ENCODE data around the gene SFI1.

Gene SFI1

DNA sequence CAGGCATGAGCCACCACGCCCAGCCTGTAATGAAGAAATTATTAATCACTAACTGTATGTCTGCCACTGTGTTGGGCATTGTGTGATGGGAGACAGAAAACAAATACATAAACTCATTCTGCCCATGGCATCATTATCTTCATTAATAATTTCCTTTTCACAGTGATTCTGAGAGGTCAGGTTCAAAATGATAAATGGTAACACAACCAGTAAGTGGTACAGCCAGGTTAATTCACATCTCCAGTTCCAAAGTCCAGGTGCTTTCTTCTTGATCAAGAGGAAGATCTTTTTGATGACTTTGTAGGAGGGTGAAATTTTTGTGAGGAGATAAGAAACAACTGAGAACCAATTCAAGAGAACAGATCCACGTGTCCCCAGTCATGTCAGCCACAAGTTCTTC is 98.9 kb downstream of the SFI1 start (continued):
- TF ChIP-seq ZNF560 (tag by site-specific recombination; IDR thresholded peaks at IDR 0.05; ENCODE audit: borderline replicate concordance) (no peak), ZNF530 (tag by site-specific recombination; IDR thresholded peaks at IDR 0.05; ENCODE audit: low read depth) (no peak), ZNF639 (tag by site-specific recombination; IDR thresholded peaks at IDR 0.05) (no peak), ZNF510 (tag by site-specific recombination; IDR thresholded peaks at IDR 0.05; ENCODE audit: insufficient replicate concordance) (no peak), ZNF223 (tag by site-specific recombination; IDR thresholded peaks at IDR 0.05) (no peak), SCRT1 (tag by site-specific recombination; IDR thresholded peaks at IDR 0.05; ENCODE audit: borderline replicate concordance) (no peak), ZNF404 (tag by site-specific recombination; IDR thresholded peaks at IDR 0.05) (no peak)
- TF ChIP-seq, protein P1, sequence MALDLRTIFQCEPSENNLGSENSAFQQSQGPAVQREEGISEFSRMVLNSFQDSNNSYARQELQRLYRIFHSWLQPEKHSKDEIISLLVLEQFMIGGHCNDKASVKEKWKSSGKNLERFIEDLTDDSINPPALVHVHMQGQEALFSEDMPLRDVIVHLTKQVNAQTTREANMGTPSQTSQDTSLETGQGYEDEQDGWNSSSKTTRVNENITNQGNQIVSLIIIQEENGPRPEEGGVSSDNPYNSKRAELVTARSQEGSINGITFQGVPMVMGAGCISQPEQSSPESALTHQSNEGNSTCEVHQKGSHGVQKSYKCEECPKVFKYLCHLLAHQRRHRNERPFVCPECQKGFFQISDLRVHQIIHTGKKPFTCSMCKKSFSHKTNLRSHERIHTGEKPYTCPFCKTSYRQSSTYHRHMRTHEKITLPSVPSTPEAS (tag by site-specific recombination; IDR thresholded peaks at IDR 0.05) = no peak

DNA sequence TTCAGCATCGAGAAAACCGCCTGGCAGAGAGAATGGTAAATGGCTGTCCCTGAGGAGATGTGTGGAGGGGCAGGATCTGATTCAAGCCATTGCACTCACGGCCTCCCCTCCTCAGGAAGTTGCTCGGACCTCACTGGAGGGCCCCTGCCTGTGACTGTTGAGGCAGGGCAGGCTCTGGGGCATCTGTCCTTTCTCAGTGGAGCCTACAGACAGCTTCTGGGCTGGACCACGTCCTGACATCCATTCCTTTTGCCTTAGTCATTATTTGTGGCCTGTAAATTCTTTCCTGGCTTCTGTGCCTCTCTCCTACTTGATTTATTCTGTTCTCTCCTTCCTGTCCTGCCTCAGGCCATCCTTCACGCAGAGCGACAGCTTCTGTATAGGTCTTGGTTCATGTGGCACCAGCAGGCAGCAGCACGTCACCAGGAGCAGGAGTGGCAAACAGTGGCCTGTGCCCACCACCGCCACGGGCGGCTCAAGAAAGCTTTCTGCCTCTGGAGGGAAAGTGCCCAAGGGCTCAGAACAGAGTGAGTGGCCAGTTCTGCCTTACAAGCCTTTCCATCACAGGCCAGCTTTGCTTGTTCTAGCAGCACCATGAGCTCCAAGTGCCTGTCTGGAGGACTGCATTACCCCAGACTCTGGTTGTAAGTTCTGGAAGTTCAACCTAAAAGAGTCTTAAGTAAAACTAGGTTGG is 106.1 kb downstream of the SFI1 start:
- TF ChIP-seq ZNF354C (tag by site-specific recombination; IDR thresholded peaks at IDR 0.05; ENCODE audit: borderline replicate concordance, low read depth) (no peak), ZFP69B (tag by site-specific recombination; IDR thresholded peaks at IDR 0.05) (no peak), ZBTB11 (tag by site-specific recombination; conservative IDR thresholded peaks at IDR 0.05; ENCODE audit: low read depth) (no peak), ZNF416 (tag by site-specific recombination; IDR thresholded peaks at IDR 0.05) (no peak), ZNF473 (tag by site-specific recombination; IDR thresholded peaks at IDR 0.05) (no peak), IKZF3 (tag by site-specific recombination; IDR thresholded peaks at IDR 0.05) (no peak), ZNF670 (tag by site-specific recombination; IDR thresholded peaks at IDR 0.05; ENCODE audit: low read depth) (no peak), MYNN (tag by site-specific recombination; IDR thresholded peaks at IDR 0.05; ENCODE audit: borderline replicate concordance) (no peak), ZNF391 (tag by site-specific recombination; IDR thresholded peaks at IDR 0.05; ENCODE audit: borderline replicate concordance, low read depth) (no peak), ZNF157 (tag by site-specific recombination; IDR thresholded peaks at IDR 0.05) (no peak), ZBTB44 (tag by site-specific recombination; IDR thresholded peaks at IDR 0.05) (no peak), SALL2 (tag by site-specific recombination; IDR thresholded peaks at IDR 0.05; ENCODE audit: borderline replicate concordance) (no peak), ZNF155 (tag by site-specific recombination; IDR thresholded peaks at IDR 0.05) (no peak), ZBTB21 (tag by site-specific recombination; IDR thresholded peaks at IDR 0.05) (no peak), ZNF660 (tag by site-specific recombination; IDR thresholded peaks at IDR 0.05) (no peak)
- TF ChIP-seq, protein P2, sequence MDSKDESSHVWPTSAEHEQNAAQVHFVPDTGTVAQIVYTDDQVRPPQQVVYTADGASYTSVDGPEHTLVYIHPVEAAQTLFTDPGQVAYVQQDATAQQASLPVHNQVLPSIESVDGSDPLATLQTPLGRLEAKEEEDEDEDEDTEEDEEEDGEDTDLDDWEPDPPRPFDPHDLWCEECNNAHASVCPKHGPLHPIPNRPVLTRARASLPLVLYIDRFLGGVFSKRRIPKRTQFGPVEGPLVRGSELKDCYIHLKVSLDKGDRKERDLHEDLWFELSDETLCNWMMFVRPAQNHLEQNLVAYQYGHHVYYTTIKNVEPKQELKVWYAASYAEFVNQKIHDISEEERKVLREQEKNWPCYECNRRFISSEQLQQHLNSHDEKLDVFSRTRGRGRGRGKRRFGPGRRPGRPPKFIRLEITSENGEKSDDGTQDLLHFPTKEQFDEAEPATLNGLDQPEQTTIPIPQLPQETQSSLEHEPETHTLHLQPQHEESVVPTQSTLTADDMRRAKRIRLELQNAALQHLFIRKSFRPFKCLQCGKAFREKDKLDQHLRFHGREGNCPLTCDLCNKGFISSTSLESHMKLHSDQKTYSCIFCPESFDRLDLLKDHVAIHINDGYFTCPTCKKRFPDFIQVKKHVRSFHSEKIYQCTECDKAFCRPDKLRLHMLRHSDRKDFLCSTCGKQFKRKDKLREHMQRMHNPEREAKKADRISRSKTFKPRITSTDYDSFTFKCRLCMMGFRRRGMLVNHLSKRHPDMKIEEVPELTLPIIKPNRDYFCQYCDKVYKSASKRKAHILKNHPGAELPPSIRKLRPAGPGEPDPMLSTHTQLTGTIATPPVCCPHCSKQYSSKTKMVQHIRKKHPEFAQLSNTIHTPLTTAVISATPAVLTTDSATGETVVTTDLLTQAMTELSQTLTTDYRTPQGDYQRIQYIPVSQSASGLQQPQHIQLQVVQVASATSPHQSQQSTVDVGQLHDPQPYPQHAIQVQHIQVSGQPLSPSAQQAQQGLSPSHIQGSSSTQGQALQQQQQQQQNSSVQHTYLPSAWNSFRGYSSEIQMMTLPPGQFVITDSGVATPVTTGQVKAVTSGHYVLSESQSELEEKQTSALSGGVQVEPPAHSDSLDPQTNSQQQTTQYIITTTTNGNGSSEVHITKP (tag by site-specific recombination; IDR thresholded peaks at IDR 0.05) = no peak
- ChIA-PET CTCF (interaction anchor here (0.5 to 1.1 kb wide), 2 partner anchors 63 to 174 kb away, joined by 5 to 6 read pairs; no protein-coding TSS in a partner anchor), POLR2A (no interaction called here)
- H3K36me3 ChIP-seq (ENCODE audit: control insufficient read depth in 2 of 2, insufficient read depth in 1 of 2, low read length in 2 of 2) = peaks cover 3 to 41% of the 10 kb centered on the region in 2 experiments; a peak in 2 of 3 replicates
- no peaks in the 10 kb centered on the region for H3K4me1 ChIP-seq (ENCODE audit: control insufficient read depth, insufficient read depth, low read length)
- H3K27ac ChIP-seq (ENCODE audit: extremely low read depth, low read depth, low read length) = no peak overlapping the region
- H3K9me3 ChIP-seq (ENCODE audit: control insufficient read depth, insufficient read depth, low read depth, low read length) = no peaks in the 10 kb centered on the region
- no peak overlapping the region for H3K4me3 ChIP-seq (ENCODE audit: low read depth, low read length)
